GM12878 (cell line): ENCODE data around the gene RCOR2. TPM values are rescaled to one million over a fixed set of nuclear protein-coding genes. Genes with fewer than 3 reads are reported as not detected.

Source experiments
- ATAC-seq: fragments of 200-7000 bp; cut with Tn5 transposase; 3 replicates; pipeline ENCODE4 v1.9.1; 2020; ENCODE audit warnings: mild to moderate bottlenecking, moderate library complexity
- BruUV-seq: library from RNA; stranded (reverse); fragments of 400-500 nt; replicated peaks from 2 replicates; lab custom pipeline; 2021; lab: Mats Ljungman, UMichigan
- CTCF ChIA-PET: fragments of 300-600 bp; sonication (Branson Sonifier 250); formaldehyde crosslinking; extraction: SDS; loops from one replicate; lab custom pipeline; 2021; ENCODE audit warnings: inconsistent platforms; lab: Yijun Ruan, JAX
- POLR2A ChIA-PET: fragments of 350-600 bp; formaldehyde crosslinking; extraction: SDS; loops from one replicate; lab custom pipeline; 2021; ENCODE audit warnings: inconsistent platforms; lab: Charles Lee
- RAD21 ChIA-PET: fragments of 300-600 bp; sonication (Branson Sonifier 250); formaldehyde crosslinking; loops from one replicate; lab custom pipeline; 2023; ENCODE audit warnings: antibody characterized with exemption; ENCODE audit not compliant: unreplicated experiment; lab: Charles Lee
- SMC1A ChIA-PET: fragments of 300-600 bp; sonication (Branson Sonifier 250); formaldehyde crosslinking; loops from one replicate; lab custom pipeline; 2023; ENCODE audit not compliant: unreplicated experiment, uncharacterized antibody; lab: Charles Lee
- DNase-seq: peaks from one replicate; pipeline ENCODE4 v3.0.0-alpha.2; 2011; ENCODE audit warnings: low read depth, low spot score
- FAIRE-seq: peaks from 3 replicates; lab custom pipeline; 2011; peaks lifted over from hg19 to GRCh38; lab: Jason Lieb, UNC
- H2AFZ ChIP-seq: 2 replicates; pipeline ENCODE4 v1.6.0; 2011; ENCODE audit warnings: low read depth, low read length, control low read depth; ENCODE audit not compliant: control insufficient read depth
- H3K27ac ChIP-seq: 2 replicates; pipeline ENCODE4 v1.5.1; 2011; ENCODE audit warnings: control low read depth; ENCODE audit not compliant: control insufficient read depth, insufficient read depth
- H3K27me3 ChIP-seq, 2 experiments: replicated peaks in 1 of 2; 2 replicates each; pipeline versions ENCODE4 v1.6.0 to v1.6.1; 2011; ENCODE audit warnings: low read length in 1 of 2; ENCODE audit not compliant: control insufficient read depth in 2 of 2, insufficient read depth in 2 of 2
- H3K36me3 ChIP-seq, 2 experiments: 2 replicates each; pipeline ENCODE4 v1.5.1; 2011; ENCODE audit warnings: low read length in 1 of 2; ENCODE audit not compliant: control insufficient read depth in 2 of 2, insufficient read depth in 2 of 2
- H3K4me1 ChIP-seq: 2 replicates; pipeline ENCODE4 v1.6.1; 2011; ENCODE audit warnings: mild to moderate bottlenecking, low read length, moderate library complexity, mixed read lengths; ENCODE audit not compliant: control insufficient read depth, insufficient read depth
- H3K4me2 ChIP-seq: 2 replicates; pipeline ENCODE4 v1.6.0; 2011; ENCODE audit warnings: control low read depth; ENCODE audit not compliant: control insufficient read depth, insufficient read depth
- H3K4me3 ChIP-seq: fragments of 200-600 bp; sonication (generic); 2 replicates; pipeline ENCODE4 v1.5.1; 2016
- H3K79me2 ChIP-seq: 2 replicates; pipeline ENCODE4 v1.6.0; 2011; ENCODE audit warnings: low read length; ENCODE audit not compliant: control insufficient read depth, insufficient read depth
- H3K9ac ChIP-seq: 2 replicates; pipeline ENCODE4 v1.8.0; 2011; ENCODE audit warnings: low read length, control low read depth, mixed read lengths; ENCODE audit not compliant: control insufficient read depth, insufficient read depth
- H3K9me3 ChIP-seq: replicated peaks from 3 replicates; pipeline ENCODE4 v1.5.1; 2011; ENCODE audit warnings: mild to moderate bottlenecking, low read length; ENCODE audit not compliant: control insufficient read depth, insufficient read depth
- H4K20me1 ChIP-seq: 2 replicates; pipeline ENCODE4 v1.6.0; 2011; ENCODE audit not compliant: control insufficient read depth, insufficient read depth
- MYB ChIP-seq: fragments of 150-350 bp; IDR thresholded peaks from 2 replicates; pipeline ENCODE4 v1.6.1; 2014; ENCODE audit warnings: mild to moderate bottlenecking, low read depth, low read length, borderline replicate concordance
- RUNX3 ChIP-seq: IDR thresholded peaks from 2 replicates; pipeline ENCODE4 v1.6.1; 2012; ENCODE audit warnings: low read length, inconsistent platforms
- SPI1 ChIP-seq: IDR thresholded peaks from 2 replicates; pipeline ENCODE4 v1.6.1; 2011; ENCODE audit warnings: low read depth, mild to moderate bottlenecking, low read length, moderate library complexity, borderline replicate concordance; ENCODE audit not compliant: insufficient read depth
- ZBTB40 ChIP-seq: fragments of 450-650 bp; IDR thresholded peaks from 2 replicates; pipeline ENCODE4 v1.6.1; 2016; ENCODE audit warnings: mild to moderate bottlenecking, moderate library complexity, borderline replicate concordance
- ZSCAN29 ChIP-seq: fragments of 450-650 bp; IDR thresholded peaks from 2 replicates; pipeline ENCODE4 v1.6.1; 2017; ENCODE audit warnings: mild to moderate bottlenecking, moderate library complexity
- WGBS: methylation state at CpG from one replicate; pipeline ENCODE4 v1.1.6; 2016; ENCODE audit warnings: low lambda C conversion rate; ENCODE audit not compliant: insufficient replicate concordance, insufficient coverage; ENCODE audit errors: missing lambda C conversion rate; 5-methylcytosine and 5-hydroxymethylcytosine counted together
- in situ Hi-C: fragments of 300-500 bp; cut with MboI; formaldehyde crosslinking; loops from 9 replicates; pipeline ENCODE4 v1.14.3; 2018; ENCODE audit warnings: mixed read lengths
- intact Hi-C: fragments of 100-400 bp; cut with micrococcal nuclease; formaldehyde crosslinking; loops from one replicate; pipeline ENCODE4 v1.14.2; 2022; ENCODE audit not compliant: unreplicated experiment
- polyA plus RNA-seq, 11 experiments: library from polyadenylated mRNA; depleted of rRNA in 4 of 11; unstranded in 6 of 11; stranded (reverse) in 5 of 11; fragments of >200 nt; fragmentation: Nextera tagmentation in 4 of 11; fragmentation: Illumina TruSeq in 1 of 11; extraction: Ambion mirVana in 4 of 11; extraction: Trizol in 1 of 11; gene quantifications; 1 replicate in 1 of 11; 2 replicates in 10 of 11; pipeline versions ENCODE4 v1.2.1 to v1.2.3, GENCODE V29; 2011 to 2016; ENCODE audit warnings: inconsistent platforms in 2 of 11, missing spikeins in 2 of 11, low read depth in 1 of 11
- total RNA-seq, 4 experiments: library from RNA; depleted of rRNA in 3 of 4; stranded (reverse); fragments of >200 nt in 3 of 4; fragmentation: Illumina TruSeq in 1 of 4; extraction: Trizol in 1 of 4; gene quantifications; 2 replicates each; pipeline versions ENCODE4 v1.2.1 to v1.2.3, GENCODE V29; 2013 to 2021

RCOR2 gene
- total and polyA plus RNA-seq, 10 of the 15 experiments (the other 5 are each of a cell fraction or from before 2014, with no cell fraction given): 0.06 to 0.32 (median 0.17) TPM; not detected in 5

GRCh38 chr11:63941901-63942300 is 24.9 kb upstream of the RCOR2 start (continued):
- TF ChIP-seq ZBTB40 (no peak), MYB (no peak), RUNX3 (no peak)

GRCh38 chr11:63940786-63941185 is 23.8 kb upstream of the RCOR2 start:
- ATAC-seq (no peak), DNase-seq (no peak), FAIRE-seq (peak; percentile 62)
- SMC1A ChIA-PET: no interaction called here
- RAD21 ChIA-PET: interaction anchor here (6.0 kb wide), 1 partner anchor 102 kb away, joined by 101 read pairs; the partner anchor contains the start of gene MARK2
- H3K27me3 ChIP-seq: no peaks in the 10 kb centered on the region
- peaks cover 0 to 6% of the 10 kb centered on the region in 2 experiments; a peak in 1 of 4 replicates for H3K36me3 ChIP-seq
- BruUV-seq: TSS peak; percentile 66
- in situ Hi-C loops: no loop called here
- peaks cover 43% of the 10 kb centered on the region for H3K79me2 ChIP-seq
- H3K9me3 ChIP-seq: no peaks in the 10 kb centered on the region
- H4K20me1 ChIP-seq: no peaks in the 10 kb centered on the region
- H3K4me3 ChIP-seq: peak overlapping the region; percentile 91; the same call in 1 of the 2 replicates
- peak overlapping the region; percentile 35 for H3K27ac ChIP-seq
- H3K4me2 ChIP-seq: peak overlapping the region; percentile 77
- CTCF ChIA-PET: interaction anchor here (12.7 kb wide), 1 partner anchor 103 kb away, joined by 271 read pairs; the partner anchor contains the start of gene MARK2
- WGBS: 52% methylated on average over 6 of the region's 6 CpGs
- peaks cover 24% of the 10 kb centered on the region; the same call in 1 of the 2 replicates for H3K4me1 ChIP-seq
- intact Hi-C loops: no loop called here
- POLR2A ChIA-PET: no interaction called here
- H3K9ac ChIP-seq: peak overlapping the region; percentile 24; the same call in 1 of the 2 replicates
- H2AFZ ChIP-seq: peak overlapping the region; percentile 41; the same call in 1 of the 2 replicates
- TF ChIP-seq SPI1: peak; percentile 63; the same call in 1 of the 2 replicates
- TF ChIP-seq ZSCAN29: no peak
